Muscle of leg (tissue), 11 donors: ENCODE results near the gene WNT8B. TPM values are rescaled to one million over a fixed set of nuclear protein-coding genes. Genes with fewer than 3 reads are reported as not detected.

ENCODE experiments used
- DNase-seq: peaks from one replicate; pipeline ENCODE4 v3.0.0; 2013
- H3K27ac ChIP-seq: one replicate; pipeline ENCODE4 v1.5.1; 2013; ENCODE audit warnings: mild to moderate bottlenecking, low read length, control low read depth
- H3K27me3 ChIP-seq: one replicate; pipeline ENCODE4 v1.6.1; 2013; ENCODE audit warnings: low read length; ENCODE audit not compliant: control insufficient read depth, insufficient read depth
- H3K36me3 ChIP-seq: one replicate; pipeline ENCODE4 v1.6.1; 2013; ENCODE audit warnings: low read length; ENCODE audit not compliant: control insufficient read depth, insufficient read depth
- H3K4me1 ChIP-seq: one replicate; pipeline ENCODE4 v1.6.1; 2013; ENCODE audit warnings: low read length; ENCODE audit not compliant: control insufficient read depth, insufficient read depth
- H3K4me3 ChIP-seq: one replicate; pipeline ENCODE4 v1.5.1; 2013; ENCODE audit warnings: low read length, control low read depth
- H3K9me3 ChIP-seq: replicated peaks from 2 replicates; pipeline ENCODE4 v1.6.1; 2013; ENCODE audit warnings: low read depth, low read length; ENCODE audit not compliant: control insufficient read depth
- WGBS: methylation state at CpG from one replicate; pipeline ENCODE4 v1.1.5; 2013; ENCODE audit warnings: missing lambda C conversion rate; ENCODE audit not compliant: insufficient coverage; 5-methylcytosine and 5-hydroxymethylcytosine counted together
- polyA plus RNA-seq, 8 donors: library from polyadenylated mRNA; unstranded; fragments of 120-200 nt; gene quantifications; one replicate each; pipeline versions ENCODE4 v1.2.1 to v1.2.3, GENCODE V29; 2013; ENCODE audit warnings: inconsistent platforms in 1 of 8, low replicate concordance in 1 of 8; ENCODE audit not compliant: insufficient read length in 8 of 8, insufficient read depth in 1 of 8
- total RNA-seq: library from RNA; stranded (reverse); fragments of 120-200 nt; gene quantifications from one replicate; pipeline ENCODE4 v1.2.4, GENCODE V29; 2013

WNT8B gene
- total and polyA plus RNA-seq, 9 donors, result 0.05 to 0.11 TPM; not detected in 7

GRCh38 chr10:100528921-100529474 is 66.2 kb downstream of the WNT8B start:
- peaks cover 10% of the 10 kb centered on the region for H3K4me1 ChIP-seq
- under 1% methylated on average over 11 of the region's 18 CpGs for WGBS
- H3K4me3 ChIP-seq, result peak overlapping the region; percentile 90
- H3K27me3 ChIP-seq, result no peaks in the 10 kb centered on the region
- peaks cover 37% of the 10 kb centered on the region for H3K36me3 ChIP-seq
- peak; percentile 94 for DNase-seq
- H3K27ac ChIP-seq, result peak overlapping the region; percentile 92
- no peaks in the 10 kb centered on the region for H3K9me3 ChIP-seq

GRCh38 chr10:100529475-100530298 is 66.9 kb downstream of the WNT8B start, which contains the start of gene NDUFB8:
Gene NDUFB8, minus strand, starts transcription at chr10:100529871. Its CDS starts 20 bp downstream, at chr10:100529851.
- DNase-seq, result peak; percentile 96
- Histone ChIP-seq H3K36me3 (peaks cover 30% of the 10 kb centered on the region), H3K27me3 (no peaks in the 10 kb centered on the region), H3K4me1 (peaks cover 10% of the 10 kb centered on the region), H3K4me3 (peak within 1 kb of the TSS; percentile 90), H3K9me3 (no peaks in the 10 kb centered on the region), H3K27ac (peak within 1 kb of the TSS; percentile 92)
- WGBS, result 0% methylated on average over 41 of the region's 43 CpGs

DNA sequence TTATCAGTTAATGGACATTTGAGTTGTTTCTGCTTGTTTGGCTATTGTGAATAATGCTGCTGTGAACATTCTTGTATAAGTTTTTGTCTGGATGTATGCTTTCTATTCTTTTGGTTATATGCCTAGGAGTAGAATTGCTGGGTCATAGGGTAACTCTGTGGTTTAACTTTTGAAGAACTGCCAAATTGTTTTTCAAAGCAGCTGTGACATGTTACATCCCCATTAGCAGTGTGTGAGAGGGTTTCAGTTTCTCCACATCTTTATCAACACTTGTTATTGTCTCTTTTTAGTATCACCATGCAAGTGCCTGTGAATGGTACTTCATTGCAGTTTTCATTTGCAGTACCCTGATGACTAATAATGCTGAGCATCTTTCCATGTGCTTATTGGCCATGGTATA is 69.0 kb downstream of the WNT8B start:
- H3K27me3 ChIP-seq, result no peaks in the 10 kb centered on the region
- no peak overlapping the region for H3K4me3 ChIP-seq
- no peaks in the 10 kb centered on the region for H3K9me3 ChIP-seq
- peaks cover 16% of the 10 kb centered on the region for H3K4me1 ChIP-seq
- DNase-seq, result no peak
- H3K36me3 ChIP-seq, result peaks cover 10% of the 10 kb centered on the region
- no peak overlapping the region for H3K27ac ChIP-seq

Other genes with a start within 250 kb of the WNT8B start
- gene CHUK, start 233.4 kb upstream of the WNT8B start, total RNA-seq, result 13.6 TPM
- gene CHUK, start 233.4 kb upstream of the WNT8B start, polyA plus RNA-seq, result 10 to 100 TPM; 10.7 to 18.6 (median 15.0) TPM
- 23.9 TPM for gene CWF19L1, start 195.4 kb upstream of the WNT8B start, total RNA-seq
- 10 to 100 TPM; 16.7 to 25.9 (median 20.4) TPM for gene CWF19L1, start 195.4 kb upstream of the WNT8B start, polyA plus RNA-seq
- gene BLOC1S2, start 176.3 kb upstream of the WNT8B start, total RNA-seq, result 26.0 TPM
- gene BLOC1S2, start 176.3 kb upstream of the WNT8B start, polyA plus RNA-seq, result 10 to 100 TPM; 22.7 to 32.7 (median 25.3) TPM
- gene PKD2L1, start 132.8 kb upstream of the WNT8B start, total RNA-seq, result 0.04 TPM
- under 1 TPM in 6 of 8 donors, not detected in 2; 0.06 to 0.32 (median 0.12) TPM for gene PKD2L1, start 132.8 kb upstream of the WNT8B start, polyA plus RNA-seq
- gene SCD, start 115.8 kb upstream of the WNT8B start, total RNA-seq, result 10.4 TPM
- 10 to 100 TPM in 7 of 8 donors, 1 to 10 TPM in 1; 9.8 to 34.9 (median 19.0) TPM for gene SCD, start 115.8 kb upstream of the WNT8B start, polyA plus RNA-seq
- gene SEC31B, start 56.9 kb downstream of the WNT8B start, total RNA-seq, result 5.5 TPM
- 10 to 100 TPM in 4 of 8 donors, 1 to 10 TPM in 4; 5.3 to 15.6 (median 9.8) TPM for gene SEC31B, start 56.9 kb downstream of the WNT8B start, polyA plus RNA-seq
- gene NDUFB8, start 66.9 kb downstream of the WNT8B start, total RNA-seq, result 169 TPM
- 100 to 1,000 TPM; 134 to 157 (median 140) TPM for gene NDUFB8, start 66.9 kb downstream of the WNT8B start, polyA plus RNA-seq
- 9.4 TPM for gene HIF1AN, start 72.9 kb downstream of the WNT8B start, total RNA-seq
- 10 to 100 TPM; 23.5 to 37.6 (median 32.4) TPM for gene HIF1AN, start 72.9 kb downstream of the WNT8B start, polyA plus RNA-seq